NCI-H1436 (cell line): ENCODE results near the gene LY6G5B.

ENCODE experiments used
- DNase-seq: peaks from one replicate; lab custom pipeline; 2025; lab: John Stamatoyannopoulos, UW

LY6G5B gene

GRCh38 chr6:31663126-31663960 lies 6.4 kb upstream of the LY6G5B start:
- no peak for DNase-seq

- DNase-seq: no peak
These were observed 5.6 kb upstream of the LY6G5B start for GRCh38 chr6:31663961-31664789.

DNA sequence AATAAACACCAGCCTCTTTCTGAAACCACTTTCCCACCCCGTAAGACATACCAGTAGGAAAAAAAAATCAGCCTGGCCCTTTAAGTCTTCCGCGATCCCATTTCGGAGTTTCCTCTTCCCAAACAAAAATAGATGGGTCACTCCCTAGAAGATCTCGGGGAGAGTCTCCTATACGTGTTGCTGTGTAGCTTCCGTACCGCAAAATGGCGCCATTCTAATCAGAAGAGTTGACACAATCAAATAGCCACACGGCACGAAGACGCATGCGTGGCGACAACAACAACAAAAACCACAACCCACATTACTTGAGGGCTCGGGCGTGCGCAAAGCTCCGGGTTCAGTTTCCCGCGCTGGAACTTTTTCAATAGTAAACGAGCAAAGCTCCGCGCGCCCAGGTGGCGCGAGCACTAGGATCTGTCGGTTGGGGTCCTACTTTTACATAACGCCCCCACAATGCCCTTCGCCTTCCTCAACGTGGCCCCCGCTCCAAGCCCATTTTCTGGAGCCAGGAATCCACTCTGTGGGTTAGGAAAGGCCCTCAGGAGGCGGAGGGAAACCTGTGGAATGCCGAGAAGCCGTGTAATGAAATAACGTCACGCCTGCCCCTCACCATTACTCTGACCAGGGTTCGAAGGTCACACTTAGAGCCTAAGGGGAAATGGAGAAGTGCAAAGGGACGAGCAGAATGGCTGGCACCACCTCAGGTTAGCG lies 4.8 kb upstream of the LY6G5B start, which contains the start of gene GPANK1:
Gene GPANK1 (minus strand): TSS at position 208 of the 711 bp plus-strand sequence. CDS start 519 bp downstream, outside the sequence.
- peak; percentile 88 for DNase-seq

GRCh38 chr6:31665501-31666336 lies 4.1 kb upstream of the LY6G5B start, which contains the start of gene CSNK2B:
TSS of gene CSNK2B (plus strand) at chr6:31666080. CDS start at chr6:31666832, 752 bp downstream.
- peak; percentile 96 for DNase-seq

- no peak for DNase-seq
These were observed 3.3 kb upstream of the LY6G5B start for GRCh38 chr6:31666337-31666965.

DNA sequence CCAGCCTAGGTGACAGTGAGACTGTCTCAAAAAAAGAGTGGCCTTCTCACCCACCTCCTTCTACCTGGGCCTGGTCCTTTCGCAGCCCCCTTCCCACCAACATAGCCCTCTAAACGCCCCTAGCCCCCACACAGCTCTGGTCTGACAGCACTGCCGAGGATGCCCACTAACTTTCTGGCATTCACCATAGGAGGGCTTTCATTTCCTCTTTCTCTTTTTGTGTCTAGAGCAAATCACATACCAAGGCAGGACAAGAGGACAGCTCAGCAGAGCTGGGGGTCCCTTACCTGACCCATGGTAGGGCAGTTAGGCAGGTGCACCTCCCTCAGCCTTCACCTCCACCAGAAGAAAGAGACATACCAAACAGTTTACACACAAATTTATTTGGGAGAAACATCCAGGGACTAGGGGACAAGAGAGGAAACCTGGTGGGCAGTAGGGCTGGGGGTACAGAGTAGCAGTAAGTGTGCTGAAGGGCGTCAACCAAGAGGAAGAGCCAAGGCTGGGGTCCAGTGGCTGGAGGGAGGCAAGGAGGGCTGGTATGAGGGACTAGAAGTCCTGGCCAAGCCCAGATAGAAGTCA lies 6.6 kb downstream of the LY6G5B start:
- no peak for DNase-seq

DNA sequence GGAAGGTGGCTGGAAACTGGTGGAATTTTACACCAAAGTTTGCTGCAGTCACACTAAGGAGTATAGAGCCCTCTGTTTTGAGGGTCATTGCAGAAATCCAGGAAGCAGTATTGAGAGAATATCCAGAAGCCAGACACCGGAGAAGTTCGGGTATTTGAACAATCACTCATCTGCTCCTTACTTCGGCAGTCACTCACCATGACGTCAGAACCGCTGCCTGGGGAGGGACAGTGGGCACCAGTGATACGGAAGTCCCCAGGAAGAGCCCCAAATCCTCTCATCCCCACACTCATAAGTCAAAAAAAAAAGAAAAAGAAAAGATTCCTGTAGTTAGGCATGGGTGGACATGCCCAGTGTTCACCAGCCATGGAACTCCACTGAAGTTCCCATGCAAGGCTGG lies 7.1 kb downstream of the LY6G5B start:
- no peak for DNase-seq

GRCh38 chr6:31677955-31678354 lies 8.2 kb downstream of the LY6G5B start:
- no peak for DNase-seq

DNA sequence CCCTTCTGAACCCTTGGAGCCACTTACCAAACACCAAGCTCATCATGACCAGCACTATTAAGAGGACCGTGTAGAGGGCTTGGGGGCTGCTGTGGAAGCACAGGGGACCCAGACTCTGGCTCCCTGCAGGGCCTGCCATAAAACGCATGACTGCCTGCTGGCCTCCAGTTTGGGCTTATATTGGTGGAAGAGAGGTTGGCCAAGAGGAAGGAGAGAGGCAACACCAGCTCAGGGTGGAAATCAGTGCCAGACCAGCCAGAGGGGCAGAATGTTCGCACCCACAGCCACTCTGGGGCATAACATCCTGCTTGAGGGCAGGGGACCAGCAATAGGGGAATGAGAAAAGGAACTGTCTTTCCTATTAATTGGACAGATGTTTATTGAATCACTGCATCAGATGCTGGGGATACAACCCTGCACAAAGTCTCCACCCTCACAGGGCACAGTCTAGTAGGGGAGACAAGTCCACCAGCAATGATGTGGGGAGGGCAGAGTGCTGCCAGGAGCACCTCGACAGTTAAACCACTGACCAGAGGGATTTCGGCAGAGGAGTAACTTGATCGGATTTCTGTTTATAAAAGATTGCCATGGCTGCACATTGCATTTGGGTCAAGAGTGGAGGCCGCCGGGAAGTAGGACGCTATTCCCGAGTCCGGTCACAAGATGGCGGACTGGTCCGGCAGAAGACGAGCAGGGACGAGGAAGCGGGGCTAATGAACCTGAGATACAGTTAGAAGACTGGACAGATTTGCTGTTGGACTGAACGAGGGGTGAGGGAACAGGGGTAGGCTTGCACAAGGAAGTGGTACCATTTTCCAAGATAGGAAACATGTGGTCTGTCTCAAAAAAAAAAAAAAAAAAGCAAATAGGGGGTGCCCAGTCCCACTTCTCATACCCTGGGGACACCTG lies 10.7 kb downstream of the LY6G5B start, which contains the start of gene LY6G5C:
Gene LY6G5C (minus strand): TSS at position 842 of the 909 bp plus-strand sequence. CDS start 694 bp downstream, at position 148.
- DNase-seq: peak; percentile 69

- peak; percentile 54 for DNase-seq
These were observed 11.4 kb downstream of the LY6G5B start for GRCh38 chr6:31681135-31681671.

DNA sequence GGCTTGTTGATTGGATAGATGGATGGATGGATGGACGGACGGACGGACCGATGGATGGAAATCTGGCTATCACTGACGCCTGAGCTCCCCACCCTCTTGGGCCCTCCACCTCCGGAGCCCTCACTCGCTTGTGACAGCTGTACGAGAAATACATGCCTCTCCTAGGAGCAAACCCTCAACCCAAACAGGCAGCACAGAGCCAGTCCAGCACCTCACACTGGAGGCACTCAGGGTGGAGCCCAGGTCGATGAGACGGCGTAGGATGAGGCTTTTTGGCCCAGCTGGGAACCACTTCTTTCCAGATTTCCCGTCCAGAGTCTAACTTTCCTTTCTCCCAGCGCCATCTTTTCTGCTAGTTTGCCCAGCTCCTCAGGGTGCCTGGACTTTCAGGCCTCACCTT lies 13.8 kb downstream of the LY6G5B start:
- no peak for DNase-seq

DNA sequence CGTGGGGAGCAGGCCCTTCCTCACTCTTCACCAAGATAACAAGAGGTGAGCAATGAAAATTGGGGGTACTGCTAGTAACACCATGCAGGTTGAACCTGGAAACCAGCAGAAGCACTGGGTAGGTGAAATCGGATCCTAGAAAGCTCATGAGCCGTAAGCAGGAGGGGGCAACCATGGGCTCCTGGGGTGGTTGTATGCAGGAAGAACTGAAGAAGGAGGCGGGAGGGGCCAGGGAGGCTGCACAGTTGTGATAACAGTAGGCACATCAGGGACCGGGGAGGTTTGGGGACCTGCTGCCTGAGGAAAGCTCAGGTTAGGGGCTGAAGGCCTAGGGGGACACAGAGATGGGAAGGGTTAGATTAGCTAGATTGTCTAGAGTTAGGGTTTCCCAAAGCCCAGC lies 16.7 kb downstream of the LY6G5B start:
- DNase-seq: no peak

DNA sequence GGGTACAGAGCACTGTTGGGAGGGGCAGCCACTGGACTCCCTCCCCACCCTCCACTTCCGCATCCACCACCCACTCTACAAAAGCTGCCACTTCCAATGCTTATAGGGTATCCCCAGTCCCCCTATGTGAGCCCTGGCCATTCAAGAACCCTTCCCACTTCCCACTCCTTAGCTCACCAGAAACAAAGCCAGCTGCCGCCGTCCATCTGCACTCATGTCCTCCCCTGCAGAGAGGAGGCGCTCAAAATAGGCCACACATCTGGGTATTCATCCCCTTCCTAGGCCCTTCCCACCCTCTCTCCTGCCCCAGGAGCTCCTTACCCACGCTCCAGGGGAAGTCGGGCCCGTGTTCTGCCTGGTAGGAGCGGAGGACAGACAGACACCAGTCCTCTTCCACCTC lies 17.5 kb downstream of the LY6G5B start:
- DNase-seq: no peak

DNA sequence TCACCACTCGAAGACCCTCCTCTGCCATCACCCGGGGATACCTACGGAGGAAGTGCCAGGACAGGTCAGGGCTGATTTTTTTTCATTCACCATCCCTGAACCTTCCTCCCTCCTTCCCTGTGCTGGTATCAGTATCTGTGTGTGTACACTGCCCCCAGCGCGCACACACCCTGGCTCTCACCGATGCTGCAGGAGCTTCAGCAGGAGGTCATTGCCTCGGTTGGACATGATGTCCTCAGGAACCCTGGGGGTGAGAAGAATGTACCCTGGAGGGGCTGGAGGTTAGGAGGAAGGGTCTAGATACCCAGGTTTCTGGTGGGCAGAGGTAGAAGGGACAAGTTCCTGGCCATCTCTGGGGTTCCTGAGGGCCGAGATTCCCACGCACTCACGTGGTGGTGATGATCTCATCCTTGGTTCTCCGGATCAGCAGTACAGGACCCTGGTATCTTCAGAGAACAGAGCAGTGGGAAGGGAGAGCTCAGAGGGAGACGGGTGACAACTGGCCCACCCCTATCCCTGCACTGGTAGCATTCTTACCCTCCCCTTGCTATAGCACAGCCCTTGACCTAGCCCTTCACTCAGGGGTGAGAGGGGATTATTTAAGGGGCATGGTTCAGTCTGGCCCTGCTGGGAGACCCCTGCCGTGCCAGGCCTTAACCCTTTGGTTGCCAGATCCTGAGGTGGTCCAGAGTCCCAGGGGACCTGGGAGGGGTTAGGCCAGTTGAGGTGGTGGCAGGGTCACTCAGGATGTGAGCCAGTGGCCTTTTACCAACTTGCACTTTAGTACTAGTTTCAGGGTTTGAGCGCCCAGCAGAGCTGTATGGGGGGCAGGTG lies 18.3 kb downstream of the LY6G5B start:
- no peak for DNase-seq

GRCh38 chr6:31689249-31690110 lies 19.7 kb downstream of the LY6G5B start:
- DNase-seq: no peak

DNA sequence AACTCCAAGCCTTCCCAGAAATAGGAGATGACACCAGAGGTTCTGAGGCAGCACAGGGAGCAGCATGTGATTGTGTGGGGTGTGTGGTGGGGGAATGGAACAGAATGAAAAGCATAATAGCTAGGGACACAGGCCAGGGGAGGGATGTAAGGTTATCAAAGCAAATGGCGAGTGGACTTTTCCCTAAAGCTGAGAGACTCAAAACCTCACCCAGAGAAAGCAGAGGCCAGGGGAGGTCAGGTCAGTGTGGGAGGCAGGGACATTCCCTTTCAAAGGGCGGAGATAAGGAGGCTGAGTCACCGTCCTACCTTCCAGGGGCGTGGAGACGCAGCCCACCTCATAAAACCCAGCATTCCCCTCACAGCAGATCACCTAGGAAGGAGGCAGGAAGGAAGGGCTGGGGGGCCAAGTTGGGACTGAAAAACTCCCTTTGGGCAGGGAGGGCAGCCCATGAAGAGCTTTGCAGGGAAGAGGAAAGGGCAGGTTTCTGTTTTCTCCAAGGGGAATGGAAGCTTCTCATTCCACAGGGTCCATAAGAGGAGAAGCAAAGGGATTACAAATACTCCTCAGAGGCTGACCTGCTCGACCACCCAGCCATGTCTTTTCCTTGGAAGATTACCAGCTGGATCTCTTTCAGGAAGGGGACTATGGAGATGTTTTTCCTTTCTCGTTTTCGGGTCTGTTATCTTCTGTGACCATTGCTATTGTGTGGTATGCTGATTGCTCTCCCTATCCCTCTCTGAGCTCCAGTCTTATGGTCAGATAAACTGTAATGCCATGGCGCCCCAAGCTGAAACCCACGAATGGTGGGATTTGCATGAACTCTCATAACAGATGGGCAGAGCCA lies 20.7 kb downstream of the LY6G5B start:
- DNase-seq: no peak
